ENCODE results near the gene CTBS.

Gene CTBS, protein sequence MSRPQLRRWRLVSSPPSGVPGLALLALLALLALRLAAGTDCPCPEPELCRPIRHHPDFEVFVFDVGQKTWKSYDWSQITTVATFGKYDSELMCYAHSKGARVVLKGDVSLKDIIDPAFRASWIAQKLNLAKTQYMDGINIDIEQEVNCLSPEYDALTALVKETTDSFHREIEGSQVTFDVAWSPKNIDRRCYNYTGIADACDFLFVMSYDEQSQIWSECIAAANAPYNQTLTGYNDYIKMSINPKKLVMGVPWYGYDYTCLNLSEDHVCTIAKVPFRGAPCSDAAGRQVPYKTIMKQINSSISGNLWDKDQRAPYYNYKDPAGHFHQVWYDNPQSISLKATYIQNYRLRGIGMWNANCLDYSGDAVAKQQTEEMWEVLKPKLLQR

DNA sequence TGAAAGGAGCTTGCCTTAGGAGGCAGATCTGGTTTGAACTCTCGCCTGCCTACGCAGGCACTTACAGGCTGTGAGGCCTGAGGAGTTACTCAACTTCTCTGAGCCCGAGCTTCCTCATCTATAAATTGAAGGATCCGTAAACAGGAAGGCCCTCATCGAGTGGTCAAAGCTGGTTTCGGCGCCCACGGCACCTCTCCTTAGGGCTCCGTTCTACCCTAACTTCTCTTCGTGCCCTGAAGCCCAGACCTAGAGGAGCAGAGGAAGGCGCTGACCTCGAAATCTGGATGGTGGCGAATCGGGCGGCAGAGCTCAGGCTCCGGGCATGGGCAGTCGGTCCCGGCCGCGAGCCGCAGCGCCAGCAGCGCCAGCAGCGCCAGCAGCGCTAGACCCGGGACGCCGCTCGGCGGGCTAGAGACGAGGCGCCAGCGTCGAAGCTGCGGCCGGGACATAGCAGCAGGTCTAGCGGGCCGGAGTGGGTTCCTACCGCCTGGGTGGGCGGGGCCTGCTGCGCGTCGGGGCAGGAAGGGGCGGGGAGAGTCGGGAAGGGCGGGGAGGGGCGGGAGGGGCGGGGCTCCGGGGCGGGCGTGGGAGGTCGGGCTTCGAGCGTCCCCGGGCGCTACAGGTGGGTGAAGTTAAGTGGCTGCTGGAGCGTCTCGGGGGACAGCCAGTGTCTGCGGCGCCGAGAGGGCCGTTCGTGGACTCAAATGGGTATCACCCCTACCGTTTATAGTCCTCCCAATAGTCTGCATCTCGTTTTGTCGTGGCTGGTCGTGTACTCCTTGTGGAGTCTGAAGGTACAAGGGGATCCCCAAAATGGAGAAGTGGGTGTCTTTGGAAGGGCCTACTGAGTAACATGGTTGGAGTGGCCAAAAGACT is at the start of gene CTBS:
Gene CTBS, minus strand, starts transcription at position 474 of the 876 bp plus-strand sequence. Its CDS starts 25 bp downstream, at position 449.
- Histone ChIP-seq H3K9me3 (replicated peaks in 1 of 11) (0 out of 22 replicates have a peak, but pooled peaks cover 0 to 2% (median 0%) of the 10 kb centered on the region in 11 experiments), H3K27ac (peak within 1 kb of the TSS; percentile 94 to 100 (median 99)), H3K4me3 (peak within 1 kb of the TSS; percentile 63 to 77 (median 70)), H3K36me3 (peaks cover 4 to 49% (median 15%) of the 10 kb centered on the region in 11 experiments; a peak in 20 of 22 replicates), H3K9ac (peak within 1 kb of the TSS; percentile 92 to 100 (median 98)), H3K4me2 (peak within 1 kb of the TSS; percentile 75 to 99 (median 91)), H3K4me1 (peaks cover 15 to 46% (median 22%) of the 10 kb centered on the region in 10 experiments), H4K20me1 (no peaks in the 10 kb centered on the region; a peak in 1 of 22 replicates), H3K27me3 (no peaks in the 10 kb centered on the region)
- peak in 8 of 11 experiments; percentile 15 to 58 (median 44); a peak in 5 of 22 replicates for TF ChIP-seq Cebpa-rat (IDR thresholded peaks at IDR 0.05)

GRCh38 chr1:84621553-84621952 is 47.3 kb upstream of the CTBS start:
- H3K36me3 ChIP-seq = no peaks in the 10 kb centered on the region
- 0 out of 22 replicates have a peak overlapping the region, but pooled peaks of 1 of the 11 experiments have one; percentile 85 for H3K9ac ChIP-seq
- peak overlapping the region in 4 of 11 experiments; percentile 75 to 86 (median 80); a peak in 2 of 22 replicates for H3K4me2 ChIP-seq
- H4K20me1 ChIP-seq = no peaks in the 10 kb centered on the region
- no peaks in the 10 kb centered on the region for H3K9me3 ChIP-seq (replicated peaks in 1 of 11)
- no peak for TF ChIP-seq Cebpa-rat (IDR thresholded peaks at IDR 0.05)
- H3K27ac ChIP-seq = no peak overlapping the region
- no peak overlapping the region for H3K4me3 ChIP-seq
- peaks cover 4 to 21% (median 15%) of the 10 kb centered on the region in 10 experiments; a peak in 16 of 20 replicates for H3K4me1 ChIP-seq
- H3K27me3 ChIP-seq = no peaks in the 10 kb centered on the region

DNA sequence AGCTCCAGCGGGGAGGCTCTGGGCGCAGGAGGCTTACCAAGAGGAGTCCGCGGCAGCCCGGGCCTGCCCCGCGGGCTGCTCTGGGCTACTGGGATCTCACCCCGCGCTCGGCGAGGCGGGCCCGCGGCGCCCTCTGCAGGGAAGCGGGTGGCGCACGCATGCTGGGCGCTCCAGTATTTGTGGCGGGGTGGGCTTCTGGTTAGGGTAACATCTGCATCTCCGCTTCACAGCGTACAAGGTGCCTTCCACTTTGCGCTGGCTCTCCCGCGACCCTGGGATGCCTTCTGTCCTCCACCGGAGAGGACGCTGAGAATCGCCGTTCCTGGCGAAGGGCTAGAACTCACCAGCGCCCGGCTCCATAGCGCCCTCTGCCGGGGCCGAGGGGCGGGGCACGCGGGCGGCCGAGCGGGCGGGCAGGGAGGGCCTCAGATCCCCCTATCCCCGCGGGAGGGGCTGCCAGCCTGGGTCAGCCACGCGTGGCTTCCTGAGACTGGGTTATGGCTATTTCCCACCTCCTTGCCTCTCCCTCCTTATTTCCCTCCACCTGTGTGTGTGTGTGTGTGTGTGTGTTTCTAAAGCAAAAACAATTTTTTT is 46.6 kb upstream of the CTBS start:
- H3K4me1 ChIP-seq = peaks cover 4 to 27% (median 15%) of the 10 kb centered on the region in 10 experiments; a peak in 16 of 20 replicates
- H4K20me1 ChIP-seq = no peaks in the 10 kb centered on the region
- H3K9ac ChIP-seq = peak overlapping the region; percentile 68 to 85 (median 79)
- H3K36me3 ChIP-seq = no peaks in the 10 kb centered on the region
- H3K9me3 ChIP-seq (replicated peaks in 1 of 11) = no peaks in the 10 kb centered on the region
- peak overlapping the region; percentile 51 to 83 (median 65); a peak in 21 of 22 replicates for H3K27ac ChIP-seq
- TF ChIP-seq Cebpa-rat (IDR thresholded peaks at IDR 0.05) = no peak
- peak overlapping the region; percentile 75 to 87 (median 80) for H3K4me2 ChIP-seq
- H3K4me3 ChIP-seq = peak overlapping the region; percentile 58 to 73 (median 64)
- H3K27me3 ChIP-seq = no peaks in the 10 kb centered on the region

- peaks cover 4 to 9% (median 7%) of the 10 kb centered on the region in 11 experiments; a peak in 21 of 22 replicates for H3K9me3 ChIP-seq (replicated peaks in 1 of 11)
- H3K4me2 ChIP-seq = peak overlapping the region in 10 of 11 experiments; percentile 14 to 87 (median 76); a peak in 12 of 22 replicates
- peaks cover 0 to 2% (median 0%) of the 10 kb centered on the region in 11 experiments; a peak in 1 of 22 replicates for H3K36me3 ChIP-seq
- TF ChIP-seq Cebpa-rat (IDR thresholded peaks at IDR 0.05) = no peak
- peaks cover 4 to 35% (median 15%) of the 10 kb centered on the region in 10 experiments; a peak in 16 of 20 replicates for H3K4me1 ChIP-seq
- H3K27me3 ChIP-seq = no peaks in the 10 kb centered on the region
- H3K27ac ChIP-seq = peak overlapping the region in 2 of 11 experiments; percentile 63 to 78; a peak in 5 of 22 replicates
- no peak overlapping the region for H3K4me3 ChIP-seq
- H3K9ac ChIP-seq = peak overlapping the region in 3 of 11 experiments; percentile 2 to 49 (median 40); a peak in 3 of 22 replicates
- H4K20me1 ChIP-seq = no peaks in the 10 kb centered on the region
Observed at GRCh38 chr1:84619383-84620102, 45.3 kb upstream of the CTBS start.

DNA sequence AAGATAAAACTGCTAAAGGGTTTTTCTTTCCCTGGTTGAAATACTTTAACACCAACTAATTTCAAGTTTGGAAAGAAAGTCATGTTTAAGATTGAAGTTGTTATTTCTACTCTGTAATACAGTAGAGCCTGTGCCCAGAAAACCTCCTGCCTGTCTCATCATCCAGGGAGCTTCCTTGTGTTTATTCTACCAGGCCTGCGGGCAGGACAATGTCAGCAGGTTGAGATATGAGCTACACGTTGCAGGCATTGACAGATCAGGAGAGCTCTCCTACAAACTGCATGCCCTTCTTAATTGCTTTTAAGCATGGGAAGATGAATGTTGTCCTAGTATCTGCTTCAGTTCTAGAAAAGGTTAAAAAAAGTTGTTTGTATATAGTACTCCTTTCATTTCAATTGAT is 43.1 kb upstream of the CTBS start:
- Histone ChIP-seq H3K4me2 (no peak overlapping the region), H3K9ac (no peak overlapping the region), H3K4me1 (peaks cover 4 to 35% (median 15%) of the 10 kb centered on the region in 10 experiments; a peak in 16 of 20 replicates), H4K20me1 (no peaks in the 10 kb centered on the region), H3K27me3 (no peaks in the 10 kb centered on the region), H3K36me3 (peaks cover 0 to 16% (median 0%) of the 10 kb centered on the region in 11 experiments; a peak in 4 of 22 replicates), H3K4me3 (no peak overlapping the region), H3K27ac (no peak overlapping the region), H3K9me3 (replicated peaks in 1 of 11) (peaks cover 23 to 31% (median 28%) of the 10 kb centered on the region in 11 experiments)
- TF ChIP-seq Cebpa-rat (IDR thresholded peaks at IDR 0.05) = no peak

- TF ChIP-seq Cebpa-rat (IDR thresholded peaks at IDR 0.05) = no peak
Observed at GRCh38 chr1:84615790-84616189, 41.5 kb upstream of the CTBS start.

GRCh38 chr1:84613887-84614286 is 39.6 kb upstream of the CTBS start:
- Histone ChIP-seq H3K9me3 (replicated peaks in 1 of 11) (peaks cover 23 to 45% (median 33%) of the 10 kb centered on the region in 11 experiments), H3K27ac (no peak overlapping the region), H3K9ac (no peak overlapping the region), H3K27me3 (no peaks in the 10 kb centered on the region), H3K4me3 (0 out of 20 replicates have a peak overlapping the region, but pooled peaks of 1 of the 10 experiments have one; percentile 7), H3K4me1 (peaks cover 0 to 19% (median 0%) of the 10 kb centered on the region in 10 experiments; a peak in 5 of 20 replicates), H3K4me2 (no peak overlapping the region), H4K20me1 (no peaks in the 10 kb centered on the region), H3K36me3 (peaks cover 0 to 16% (median 0%) of the 10 kb centered on the region in 11 experiments; a peak in 4 of 22 replicates)
- no peak for TF ChIP-seq Cebpa-rat (IDR thresholded peaks at IDR 0.05)

More at GRCh38 chr1:84615790-84616189, 41.5 kb upstream of the CTBS start:
- peaks cover 0 to 16% (median 0%) of the 10 kb centered on the region in 11 experiments; a peak in 4 of 22 replicates for H3K36me3 ChIP-seq
- H3K27me3 ChIP-seq = no peaks in the 10 kb centered on the region
- no peak overlapping the region for H3K4me3 ChIP-seq
- H3K4me1 ChIP-seq = peaks cover 0 to 35% (median 13%) of the 10 kb centered on the region in 10 experiments; a peak in 16 of 20 replicates
- H4K20me1 ChIP-seq = no peaks in the 10 kb centered on the region
- peak overlapping the region in 2 of 11 experiments; percentile 47 to 54; a peak in 4 of 22 replicates for H3K4me2 ChIP-seq
- H3K9ac ChIP-seq = no peak overlapping the region
- no peak overlapping the region for H3K27ac ChIP-seq
- peaks cover 23 to 38% (median 32%) of the 10 kb centered on the region in 11 experiments for H3K9me3 ChIP-seq (replicated peaks in 1 of 11)
